Esophagus mucosa (tissue), 1 donor: ENCODE measurements around the gene KAZALD1. TPM values are rescaled to one million over a fixed set of nuclear protein-coding genes. Genes with fewer than 3 reads are reported as not detected.

Experiments
- ATAC-seq: fragments of 200-7000 bp; cut with Tn5 transposase; one replicate; pipeline ENCODE4 v1.9.1; 2020
- total RNA-seq: library from RNA; stranded (reverse); gene quantifications from one replicate; pipeline ENCODE4 v1.2.4, GENCODE V29; 2023
- donor health status: DM: yes; HTN: yes; CAD: no.

Gene KAZALD1
- total RNA-seq, 1 donor from 2014 or later = 4.1 TPM

GRCh38 chr10:101096378-101096777 is 34.6 kb downstream of the KAZALD1 start:
- ATAC-seq = no peak

- no peak for ATAC-seq
These were observed 36.1 kb downstream of the KAZALD1 start for GRCh38 chr10:101097881-101098280.

- ATAC-seq = peak; percentile 44
These were observed 38.1 kb downstream of the KAZALD1 start for GRCh38 chr10:101099901-101100300.

DNA sequence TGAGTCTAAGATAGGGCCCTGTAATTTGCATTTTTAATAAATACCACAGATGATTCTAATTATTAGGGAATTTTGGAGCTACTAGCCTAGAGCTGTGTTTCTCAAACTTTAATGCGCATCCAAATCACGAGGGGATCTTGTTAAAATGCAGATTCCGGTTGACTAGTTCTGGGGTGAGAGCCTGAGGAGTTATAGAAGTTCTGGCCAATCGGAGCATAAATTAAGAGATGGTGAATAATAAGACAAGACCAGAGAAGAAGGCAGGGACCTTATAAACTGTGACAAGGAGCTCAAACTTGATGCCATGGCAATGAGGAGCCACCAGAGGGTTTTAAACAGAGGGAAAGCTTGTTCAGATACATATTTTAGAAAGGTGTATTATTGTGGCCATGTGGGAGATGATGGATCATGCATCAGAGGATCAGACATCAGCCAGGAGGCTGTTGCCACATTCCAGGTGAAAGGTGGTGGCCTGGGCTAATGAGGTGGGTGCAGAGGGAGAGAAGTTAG is 39.6 kb downstream of the KAZALD1 start:
- no peak for ATAC-seq

DNA sequence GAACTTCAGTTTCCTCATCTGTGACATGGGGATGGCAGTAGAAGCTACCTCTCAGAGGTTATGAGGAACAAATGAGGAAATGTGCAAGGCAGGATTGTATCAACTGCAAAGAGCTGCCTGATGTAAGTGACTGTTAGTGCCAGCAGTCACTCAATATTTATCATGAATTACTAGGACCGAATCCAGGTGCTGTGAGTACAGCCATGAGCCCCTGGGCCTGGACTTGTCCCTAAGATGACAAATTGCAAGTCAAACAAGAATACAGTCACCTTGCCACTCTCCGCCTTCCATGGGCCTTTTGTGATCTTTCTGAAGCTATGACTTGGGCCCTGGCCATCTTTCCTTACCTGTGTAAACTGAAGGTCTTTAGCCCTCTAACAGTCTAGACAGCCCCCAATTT is 41.6 kb downstream of the KAZALD1 start:
- peak; percentile 19 for ATAC-seq

- no peak for ATAC-seq
These were observed 44.6 kb downstream of the KAZALD1 start for GRCh38 chr10:101106351-101106750.

DNA sequence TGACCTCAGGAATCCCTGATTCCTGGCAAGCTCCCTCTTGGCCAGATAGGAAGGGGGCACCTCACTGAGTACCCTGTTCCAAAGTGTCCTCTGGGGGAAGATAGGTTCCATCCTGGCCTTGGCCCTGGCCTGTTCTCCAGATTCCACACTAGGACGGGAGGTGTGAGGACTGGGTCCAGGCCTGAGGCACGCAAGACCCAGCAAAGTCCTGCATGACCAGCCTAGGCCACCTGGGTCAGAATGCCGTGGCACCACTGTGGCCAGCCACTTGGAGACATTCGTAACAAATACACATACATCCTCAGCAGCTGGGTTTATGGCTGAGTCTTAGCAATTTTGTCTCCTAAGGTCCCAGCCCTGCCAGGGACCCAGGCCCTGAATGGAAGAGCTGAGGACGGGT is 46.0 kb downstream of the KAZALD1 start:
- ATAC-seq = peak; percentile 8

DNA sequence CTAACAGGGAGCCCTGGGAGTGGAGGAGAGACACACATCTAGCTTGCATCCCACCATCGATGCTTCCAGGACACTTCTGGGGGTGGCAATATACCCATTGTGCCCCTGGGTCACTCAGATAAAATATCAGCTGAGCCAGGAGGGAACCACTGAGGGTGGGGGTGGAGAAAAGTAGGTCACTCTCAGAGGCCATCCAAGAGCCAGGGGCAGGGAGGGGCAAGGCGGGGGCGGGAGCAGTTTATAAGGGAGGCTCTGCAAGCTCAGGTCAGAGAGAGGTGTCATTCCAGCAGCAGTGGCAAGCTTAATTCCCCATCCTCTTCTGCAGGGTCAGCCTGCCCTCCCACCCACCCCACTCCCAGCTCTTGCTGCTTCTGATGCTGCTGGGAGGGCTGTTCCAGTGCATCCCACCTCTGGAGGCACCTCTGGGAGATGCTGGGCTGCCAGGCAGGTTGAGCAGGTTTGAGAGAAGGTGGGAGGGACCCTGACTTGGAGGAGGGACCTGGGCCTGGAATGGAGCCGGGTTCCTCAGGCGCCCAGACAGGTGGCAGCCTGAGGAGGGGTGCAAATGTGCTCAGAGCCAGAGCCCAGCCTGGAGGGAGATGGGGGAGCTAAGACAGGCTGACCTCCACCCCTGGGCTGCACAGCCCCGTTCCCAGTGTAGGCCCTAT is 49.2 kb downstream of the KAZALD1 start:
- peak; percentile 70 for ATAC-seq

DNA sequence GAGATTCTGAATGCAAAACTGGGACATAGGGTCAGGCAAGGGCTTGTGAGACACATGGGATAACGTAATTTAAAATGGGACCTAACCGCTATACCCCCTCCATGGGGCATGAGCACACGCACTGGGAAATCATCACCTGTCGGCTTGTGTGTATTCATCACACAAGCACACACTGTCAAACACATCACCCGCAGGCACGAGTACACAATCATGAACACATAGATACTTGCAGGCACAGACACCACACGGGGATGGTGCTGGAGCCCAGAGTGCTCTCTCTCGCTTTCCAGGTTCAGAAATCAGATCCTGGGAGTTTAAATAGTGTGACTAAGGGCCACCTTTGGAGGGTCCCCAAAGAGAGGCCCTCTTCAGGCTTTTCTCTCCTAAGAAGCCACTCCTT is 49.8 kb downstream of the KAZALD1 start:
- peak; percentile 6 for ATAC-seq

GRCh38 chr10:101112799-101113594 is 51.2 kb downstream of the KAZALD1 start:
- ATAC-seq = no peak

- no peak for ATAC-seq
These were observed 52.2 kb downstream of the KAZALD1 start for GRCh38 chr10:101113890-101114403.

- ATAC-seq = no peak
These were observed 52.9 kb downstream of the KAZALD1 start for GRCh38 chr10:101114646-101115045.

Other genes starting within 250 kb of the KAZALD1 start
- gene SLF2, start 149.0 kb upstream of the KAZALD1 start, total RNA-seq = 11.5 TPM
- gene SEMA4G, start 92.5 kb upstream of the KAZALD1 start, total RNA-seq = 0.96 TPM
- 72.7 TPM for gene MRPL43, start 74.5 kb upstream of the KAZALD1 start, total RNA-seq
- 5.7 TPM for gene TWNK, start 74.4 kb upstream of the KAZALD1 start, total RNA-seq
- gene LZTS2, start 62.2 kb upstream of the KAZALD1 start, total RNA-seq = 23.0 TPM
- 0.04 TPM for gene PDZD7, start 30.9 kb upstream of the KAZALD1 start, total RNA-seq
- 4.9 TPM for gene SFXN3, start 30.8 kb upstream of the KAZALD1 start, total RNA-seq
- not detected for gene TLX1, start 69.3 kb downstream of the KAZALD1 start, total RNA-seq
- not detected for gene LBX1, start 167.5 kb downstream of the KAZALD1 start, total RNA-seq